H1 (cell line): ENCODE measurements around the gene TNNI3. TPM values are rescaled to one million over a fixed set of nuclear protein-coding genes. Genes with fewer than 3 reads are reported as not detected.

Source experiments
- CTCF ChIA-PET: fragments of 300-600 bp; sonication (Branson Sonifier 250); formaldehyde crosslinking; loops from one replicate; lab custom pipeline; 2021; ENCODE audit not compliant: partially characterized antibody; lab: Charles Lee
- POLR2A ChIA-PET: fragments of 300-600 bp; sonication (Branson Sonifier 250); formaldehyde crosslinking; loops from one replicate; lab custom pipeline; 2021; ENCODE audit warnings: inconsistent platforms; ENCODE audit not compliant: partially characterized antibody; lab: Charles Lee
- DNase-seq, 2 experiments: peaks; one replicate each; pipeline versions ENCODE4 v3.0.0 to v3.0.0-alpha.2; 2010 to 2022; ENCODE audit warnings: low spot score in 2 of 2, low read depth in 1 of 2, mixed read lengths in 1 of 2
- FAIRE-seq: peaks from 2 replicates; lab custom pipeline; 2011; peaks lifted over from hg19 to GRCh38; lab: Jason Lieb, UNC
- H2AFZ ChIP-seq: 2 replicates; pipeline ENCODE4 v1.8.1; 2012; ENCODE audit warnings: low read length, inconsistent platforms
- H2AK5ac ChIP-seq: 2 replicates; pipeline ENCODE4 v1.6.1; 2013; ENCODE audit warnings: low read depth, low read length
- H2BK120ac ChIP-seq: replicated peaks from 2 replicates; pipeline ENCODE3; 2013; ENCODE audit warnings: low read depth, low read length, inconsistent platforms
- H2BK12ac ChIP-seq: 2 replicates; pipeline ENCODE4 v1.6.1; 2013; ENCODE audit warnings: low read depth, low read length
- H2BK15ac ChIP-seq: 2 replicates; pipeline ENCODE4 v1.6.1; 2013; ENCODE audit warnings: low read length
- H2BK20ac ChIP-seq: 2 replicates; pipeline ENCODE4 v1.6.1; 2013; ENCODE audit warnings: low read length
- H2BK5ac ChIP-seq: 2 replicates; pipeline ENCODE4 v1.6.1; 2013; ENCODE audit warnings: low read depth, low read length
- H3K14ac ChIP-seq: 2 replicates; pipeline ENCODE4 v1.6.1; 2013; ENCODE audit warnings: inconsistent platforms; ENCODE audit not compliant: insufficient read length
- H3K18ac ChIP-seq: 2 replicates; pipeline ENCODE4 v1.6.1; 2013; ENCODE audit warnings: low read length; ENCODE audit errors: extremely low read depth
- H3K23ac ChIP-seq: 2 replicates; pipeline ENCODE4 v1.6.1; 2013; ENCODE audit warnings: inconsistent platforms; ENCODE audit not compliant: insufficient read length
- H3K23me2 ChIP-seq: 2 replicates; pipeline ENCODE4 v1.6.1; 2013; ENCODE audit warnings: low read depth, low read length
- H3K27ac ChIP-seq: 2 replicates; pipeline ENCODE4 v1.6.1; 2011; ENCODE audit warnings: low read depth, low read length, inconsistent platforms
- H3K27me3 ChIP-seq, 4 experiments: replicated peaks in 1 of 4; 1 replicate in 1 of 4; 2 replicates in 3 of 4; pipeline versions ENCODE4 v1.6.1 to v1.8.1; 2011 to 2013; ENCODE audit warnings: low read length in 3 of 4, mild to moderate bottlenecking in 3 of 4, inconsistent platforms in 2 of 4, mixed read lengths in 2 of 4, moderate library complexity in 1 of 4; ENCODE audit not compliant: control insufficient read depth in 3 of 4, insufficient read depth in 3 of 4; ENCODE audit errors: extremely low read depth in 1 of 4
- H3K36me3 ChIP-seq, 4 experiments: 2 replicates each; pipeline versions ENCODE4 v1.6.1 to v1.8.1; 2011 to 2013; ENCODE audit warnings: mild to moderate bottlenecking in 4 of 4, low read length in 3 of 4, moderate library complexity in 2 of 4, control low read depth in 1 of 4, inconsistent platforms in 1 of 4; ENCODE audit not compliant: insufficient read depth in 4 of 4, control insufficient read depth in 2 of 4
- H3K4ac ChIP-seq: replicated peaks from 2 replicates; pipeline ENCODE3; 2013; ENCODE audit warnings: low read length, low read depth, mixed read lengths, inconsistent platforms; ENCODE audit not compliant: insufficient read length
- H3K4me1 ChIP-seq, 4 experiments: replicated peaks in 1 of 4; 1 replicate in 1 of 4; 2 replicates in 3 of 4; pipeline versions ENCODE4 v1.6.1 to v1.8.1; 2011 to 2013; ENCODE audit warnings: low read length in 3 of 4, inconsistent platforms in 2 of 4, mixed read lengths in 1 of 4; ENCODE audit not compliant: insufficient read depth in 4 of 4, control insufficient read depth in 3 of 4
- H3K4me2 ChIP-seq, 2 experiments: 2 replicates each; pipeline versions ENCODE4 v1.6.1 to v1.8.1; 2011 to 2013; ENCODE audit warnings: low read depth in 2 of 2, low read length in 2 of 2, control low read depth in 1 of 2, inconsistent platforms in 1 of 2, mild to moderate bottlenecking in 1 of 2; ENCODE audit not compliant: insufficient read depth in 1 of 2
- H3K4me3 ChIP-seq, 4 experiments: fragments of 200-600, 300-600 bp in 1 of 4; sonication (generic), shearing (Covaris generic), sonication (Bioruptor Twin) in 1 of 4; 2 replicates each; pipeline versions ENCODE4 v1.5.1 to v1.8.1; 2011 to 2016; ENCODE audit warnings: low read length in 4 of 4, low read depth in 3 of 4, control low read depth in 2 of 4, inconsistent platforms in 2 of 4, mild to moderate bottlenecking in 2 of 4, mixed read lengths in 1 of 4, moderate library complexity in 1 of 4; ENCODE audit not compliant: insufficient read depth in 2 of 4; ENCODE audit errors: extremely low read depth in 1 of 4
- H3K56ac ChIP-seq: replicated peaks from 2 replicates; pipeline ENCODE3; 2013; ENCODE audit warnings: low read depth, mild to moderate bottlenecking, mixed read lengths, low read length, inconsistent platforms; ENCODE audit not compliant: insufficient read length
- H3K79me1 ChIP-seq: 2 replicates; pipeline ENCODE4 v1.6.1; 2013; ENCODE audit warnings: low read depth, low read length, control low read depth
- H3K79me2 ChIP-seq, 2 experiments: 2 replicates each; pipeline versions ENCODE4 v1.6.1 to v1.8.1; 2012 to 2013; ENCODE audit warnings: low read length in 2 of 2, mild to moderate bottlenecking in 2 of 2, inconsistent platforms in 1 of 2; ENCODE audit not compliant: insufficient read depth in 2 of 2, control insufficient read depth in 1 of 2
- H3K9ac ChIP-seq, 4 experiments: replicated peaks in 1 of 4; 1 replicate in 1 of 4; 2 replicates in 3 of 4; pipeline versions ENCODE4 v1.6.1 to v1.8.1; 2011 to 2013; ENCODE audit warnings: low read depth in 3 of 4, low read length in 3 of 4, control low read depth in 2 of 4, mild to moderate bottlenecking in 2 of 4, moderate library complexity in 2 of 4, inconsistent platforms in 1 of 4; ENCODE audit errors: extremely low read depth in 1 of 4
- H3K9me3 ChIP-seq, 2 experiments: 2 replicates each; pipeline versions ENCODE4 v1.6.1 to v1.8.1; 2012 to 2013; ENCODE audit warnings: mild to moderate bottlenecking in 2 of 2, moderate library complexity in 2 of 2, control low read depth in 1 of 2, inconsistent platforms in 1 of 2, low read depth in 1 of 2, low read length in 1 of 2, mixed read lengths in 1 of 2; ENCODE audit not compliant: insufficient read depth in 2 of 2
- H4K20me1 ChIP-seq, 2 experiments: replicated peaks in 1 of 2; 2 replicates each; pipeline versions ENCODE3 to v1.8.1; 2011 to 2013; ENCODE audit warnings: inconsistent platforms in 2 of 2, low read length in 2 of 2, mild to moderate bottlenecking in 1 of 2; ENCODE audit not compliant: insufficient read depth in 2 of 2, control insufficient read depth in 1 of 2
- H4K5ac ChIP-seq: 2 replicates; pipeline ENCODE4 v1.6.1; 2013; ENCODE audit warnings: low read length, low read depth, mixed read lengths, inconsistent platforms; ENCODE audit not compliant: insufficient read length
- H4K8ac ChIP-seq: 2 replicates; pipeline ENCODE4 v1.8.0; 2013; ENCODE audit warnings: mild to moderate bottlenecking, moderate library complexity, low read length, inconsistent platforms; ENCODE audit not compliant: insufficient read depth; ENCODE audit errors: extremely low read depth
- H4K91ac ChIP-seq: replicated peaks from 2 replicates; pipeline ENCODE3; 2013; ENCODE audit warnings: low read length, mixed read lengths, inconsistent platforms; ENCODE audit not compliant: insufficient read length
- HDAC2 ChIP-seq, 2 experiments: fragments of 300-600 bp in 1 of 2; sonication (generic) in 1 of 2; IDR thresholded peaks; 2 replicates each; pipeline ENCODE4 v1.6.1; 2011 to 2012; ENCODE audit warnings: low read depth in 2 of 2, low read length in 2 of 2, mild to moderate bottlenecking in 2 of 2, moderate library complexity in 2 of 2, borderline replicate concordance in 1 of 2, inconsistent platforms in 1 of 2
- JUN ChIP-seq: IDR thresholded peaks from 2 replicates; pipeline ENCODE4 v1.6.1; 2011; ENCODE audit warnings: low read depth, mild to moderate bottlenecking, improper control_type of control experiment, low read length
- JUND ChIP-seq: IDR thresholded peaks from 2 replicates; pipeline ENCODE4 v1.6.1; 2011; ENCODE audit warnings: mild to moderate bottlenecking, improper control_type of control experiment, low read length
- KDM5A ChIP-seq: fragments of 200-600 bp; IDR thresholded peaks from 2 replicates; pipeline ENCODE4 v1.7.1; 2012; ENCODE audit warnings: mild to moderate bottlenecking, low read length, inconsistent platforms, mixed read lengths
- MAX ChIP-seq: IDR thresholded peaks from 2 replicates; pipeline ENCODE4 v1.6.1; 2012; ENCODE audit warnings: inconsistent platforms
- RAD21 ChIP-seq, 2 experiments: IDR thresholded peaks in 1 of 2; conservative IDR thresholded peaks in 1 of 2; 2 replicates each; pipeline ENCODE4 v1.6.1; 2011; ENCODE audit warnings: low read depth in 2 of 2, low read length in 2 of 2, improper control_type of control experiment in 1 of 2, inconsistent platforms in 1 of 2, mild to moderate bottlenecking in 1 of 2, moderate library complexity in 1 of 2
- WGBS, 2 experiments: shearing (Covaris generic) in 1 of 2; methylation state at CpG; one replicate each; pipeline versions ENCODE4 v1.1.6 to v1.1.7; 2013 to 2015; ENCODE audit warnings: low lambda C conversion rate in 2 of 2, mixed read lengths in 2 of 2, inconsistent platforms in 1 of 2, low coverage in 1 of 2, missing lambda C conversion rate in 1 of 2; ENCODE audit not compliant: insufficient replicate concordance in 2 of 2, insufficient coverage in 1 of 2, insufficient read length in 1 of 2; ENCODE audit errors: extremely low coverage in 1 of 2, missing lambda C conversion rate in 1 of 2; 5-methylcytosine and 5-hydroxymethylcytosine counted together
- polyA plus RNA-seq, 7 experiments: library from polyadenylated mRNA; depleted of rRNA in 3 of 7; stranded (reverse) in 5 of 7; unstranded in 2 of 7; fragments of >200 nt in 5 of 7; fragments of 200-250 nt in 2 of 7; gene quantifications; 1 replicate in 5 of 7; 2 replicates in 1 of 7; 4 replicates in 1 of 7; pipeline versions ENCODE4 v1.2.1 to v1.2.3, GENCODE V29; 2011 to 2013; ENCODE audit warnings: missing spikeins in 2 of 7, mixed read lengths in 2 of 7
- total RNA-seq: library from RNA; stranded (reverse); fragmentation: NEBNext Ultra II Directional; extraction: Animal tissue kit (Norgen Biotek cat#: 25700); gene quantifications from 2 replicates; pipeline ENCODE4 v1.2.1, GENCODE V29; 2021

The TNNI3 gene
- total and polyA plus RNA-seq, 2 of the 8 experiments (the other 6 are each of a cell fraction or from before 2014, with no cell fraction given), result 16.9 to 56.0 TPM

GRCh38 chr19:55136399-55137102, 21.0 kb downstream of the TNNI3 start:
- Histone ChIP-seq H2BK15ac (no peak overlapping the region), H2AK5ac (no peak overlapping the region), H3K18ac (no peak overlapping the region), H3K56ac (no peak overlapping the region), H2BK5ac (no peak overlapping the region), H3K14ac (no peak overlapping the region), H3K4ac (no peak overlapping the region), H3K4me3 (no peak overlapping the region), H4K91ac (no peak overlapping the region), H3K23me2 (no peaks in the 10 kb centered on the region), H2AFZ (no peak overlapping the region), H4K5ac (no peak overlapping the region), H3K79me1 (no peaks in the 10 kb centered on the region), H3K9ac (no peak overlapping the region), H2BK20ac (no peak overlapping the region), H3K4me1 (no peaks in the 10 kb centered on the region; a peak in 1 of 7 replicates), H3K79me2 (no peaks in the 10 kb centered on the region), H4K20me1 (no peaks in the 10 kb centered on the region), H2BK120ac (no peak overlapping the region), H3K27ac (no peak overlapping the region), H4K8ac (no peak overlapping the region), H3K4me2 (no peak overlapping the region), H3K36me3 (peaks cover 0 to 26% (median 4%) of the 10 kb centered on the region in 4 experiments; a peak in 4 of 8 replicates), H2BK12ac (no peak overlapping the region), H3K27me3 (no peaks in the 10 kb centered on the region), H3K23ac (no peak overlapping the region), H3K9me3 (no peaks in the 10 kb centered on the region)
- CTCF ChIA-PET, result interaction anchor here (0.7 to 2.1 kb wide), 19 partner anchors 7 to 658 kb away, joined by 3 to 16 read pairs (median 4); partner anchors contain the start of genes DNAAF3, PPP1R12C and TNNT1
- no peak for FAIRE-seq
- DNase-seq, result no peak
- TF ChIP-seq JUN (no peak), KDM5A (no peak), HDAC2 (IDR thresholded peaks at IDR 0.05; ENCODE audit: borderline replicate concordance in 1 of 2, low read depth in 2 of 2, low read length in 2 of 2) (no peak), RAD21 (IDR thresholded peaks at IDR 0.05 in 1 of 2, conservative IDR thresholded peaks at IDR 0.05 in 1 of 2; ENCODE audit: low read depth in 2 of 2, low read length in 2 of 2) (no peak), JUND (no peak), MAX (no peak)
- POLR2A ChIA-PET, result interaction anchor here (1.0 to 1.7 kb wide), 5 partner anchors 10 to 55 kb away, joined by 3 to 9 read pairs (median 3); partner anchors contain the start of gene PPP1R12C
- 93% methylated on average over 17 of the region's 17 CpGs; no CpG with 5 or more reads in 1 of the 2 experiments for WGBS, 2 experiments
